ENCODE data around the gene ZFPM1.

- TF ChIP-seq CTCF (conservative IDR thresholded peaks at IDR 0.05; ENCODE audit: low read depth in 2 of 2) (no peak), EZH2phosphoT487 (IDR thresholded peaks at IDR 0.05; ENCODE audit: unreplicated experiment) (no peak), POLR2AphosphoS5 (IDR thresholded peaks at IDR 0.05; ENCODE audit: low read depth) (no peak), EZH2 (IDR thresholded peaks at IDR 0.05; ENCODE audit: low read depth, unreplicated experiment) (no peak), REST (IDR thresholded peaks at IDR 0.05; ENCODE audit: unreplicated experiment) (no peak), CREB1 (CRISPR knock-in tag; IDR thresholded peaks at IDR 0.05; ENCODE audit: low read depth) (no peak)
Measured at GRCh38 chr16:88458039-88458772, 5.1 kb downstream of the ZFPM1 start.

Measured in GM23338 (cell line).